HG02981 (cell line): Measurements from ENCODE around the gene LRMDA.

Source experiments
- ATAC-seq: cut with Tn5 transposase; IDR thresholded peaks from one replicate; pipeline ENCODE4 v1.9.1; 2021; ENCODE audit warnings: mild to moderate bottlenecking, moderate library complexity; ENCODE audit not compliant: unreplicated experiment

The LRMDA gene

DNA sequence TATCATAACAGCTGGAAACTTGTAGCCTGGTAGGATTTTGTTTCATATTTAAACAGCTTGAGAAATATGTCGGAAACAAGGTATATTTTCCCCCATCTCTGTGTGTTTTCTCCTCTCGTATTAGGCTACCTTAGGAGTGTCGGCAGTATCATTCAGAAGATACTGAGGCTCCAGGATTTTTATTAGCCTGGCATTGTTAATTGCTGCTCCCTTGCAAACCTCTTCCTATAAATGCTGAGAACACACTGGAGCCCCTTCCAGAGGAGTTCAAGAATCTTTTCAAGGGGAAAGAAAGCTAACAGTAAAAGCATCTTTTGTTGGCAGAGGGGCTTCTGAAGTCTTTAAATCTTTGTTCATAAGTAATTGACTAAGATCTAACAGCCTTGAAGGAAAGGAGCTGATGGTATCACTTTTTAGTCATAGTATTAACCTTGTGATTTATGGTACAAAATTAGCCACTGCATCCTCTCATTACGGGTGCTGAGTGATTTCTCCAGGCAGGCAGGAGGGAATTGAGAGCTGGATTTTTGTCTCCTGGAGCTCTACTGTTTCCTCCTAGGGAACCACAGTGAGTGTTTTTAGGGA lies 998.7 kb downstream of the LRMDA start:
- ATAC-seq = no peak

- no peak for ATAC-seq
These were observed 1000.9 kb downstream of the LRMDA start for GRCh38 chr10:76432016-76433012.

GRCh38 chr10:76433161-76434005 lies 1002.0 kb downstream of the LRMDA start:
- no peak for ATAC-seq

DNA sequence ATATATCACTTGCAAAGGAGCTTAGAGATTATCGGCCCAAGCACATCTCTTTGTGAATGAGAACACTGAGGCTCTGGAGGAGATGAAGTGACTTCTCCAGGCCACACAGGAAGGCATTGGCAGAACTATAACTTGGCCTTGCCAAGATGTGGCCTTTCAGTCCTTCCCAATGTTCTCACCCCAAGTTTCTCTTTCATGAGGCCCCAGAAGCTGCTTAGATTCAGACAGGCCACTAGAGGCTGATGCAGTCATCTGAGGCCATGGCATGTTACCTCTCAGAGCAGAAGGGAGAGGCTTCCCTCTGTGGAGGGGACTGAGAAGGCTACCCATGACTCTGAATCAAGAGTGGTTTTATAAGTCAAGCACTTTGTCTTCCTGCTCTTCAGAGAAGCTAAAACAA lies 1003.7 kb downstream of the LRMDA start:
- no peak for ATAC-seq

DNA sequence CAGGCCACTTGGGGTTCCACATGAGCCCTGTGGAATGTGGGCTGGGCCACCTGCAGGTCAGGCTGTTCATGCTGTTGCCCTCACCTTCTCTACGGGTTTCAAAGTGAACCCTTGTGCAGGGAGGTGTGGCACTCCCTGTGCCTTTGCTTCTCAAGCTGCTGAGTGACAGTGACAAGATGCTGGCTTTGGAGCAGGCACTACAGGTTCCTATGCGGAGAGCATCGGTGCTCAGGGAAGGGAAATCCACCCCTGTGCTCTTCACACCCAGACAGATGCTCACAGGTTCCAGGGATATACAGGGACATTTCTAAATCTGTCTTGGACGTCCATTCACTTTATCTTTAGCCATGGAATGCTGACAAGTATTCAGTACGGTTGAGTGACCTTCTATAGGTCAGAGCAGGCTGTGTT lies 1005.0 kb downstream of the LRMDA start:
- ATAC-seq = no peak

- no peak for ATAC-seq
These were observed 1005.6 kb downstream of the LRMDA start for GRCh38 chr10:76436981-76437380.

DNA sequence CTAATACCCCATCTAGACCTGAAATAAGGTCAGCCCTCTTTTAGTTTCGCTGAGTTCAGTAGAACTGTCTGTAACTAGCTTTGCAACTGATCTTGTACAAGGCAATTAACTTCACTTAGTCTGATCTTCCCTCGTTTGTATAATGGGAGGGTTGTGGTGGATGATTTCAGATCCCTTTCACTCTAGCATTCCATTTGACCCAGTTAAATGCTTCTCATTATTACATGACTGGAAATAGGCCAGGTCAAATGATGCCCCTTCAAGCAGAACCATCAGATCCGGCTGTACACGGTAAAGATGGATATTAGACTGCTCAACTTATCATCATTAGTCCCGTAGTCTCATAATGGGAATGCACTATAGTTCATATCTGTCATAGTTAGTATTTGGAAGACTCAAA lies 1009.0 kb downstream of the LRMDA start:
- ATAC-seq = no peak

- no peak for ATAC-seq
These were observed 1010.7 kb downstream of the LRMDA start for GRCh38 chr10:76442113-76442512.

GRCh38 chr10:76444034-76444800 lies 1012.8 kb downstream of the LRMDA start:
- ATAC-seq = no peak

- ATAC-seq = no peak
These were observed 1016.2 kb downstream of the LRMDA start for GRCh38 chr10:76447578-76447977.

- ATAC-seq = no peak
These were observed 1020.5 kb downstream of the LRMDA start for GRCh38 chr10:76451911-76452310.

DNA sequence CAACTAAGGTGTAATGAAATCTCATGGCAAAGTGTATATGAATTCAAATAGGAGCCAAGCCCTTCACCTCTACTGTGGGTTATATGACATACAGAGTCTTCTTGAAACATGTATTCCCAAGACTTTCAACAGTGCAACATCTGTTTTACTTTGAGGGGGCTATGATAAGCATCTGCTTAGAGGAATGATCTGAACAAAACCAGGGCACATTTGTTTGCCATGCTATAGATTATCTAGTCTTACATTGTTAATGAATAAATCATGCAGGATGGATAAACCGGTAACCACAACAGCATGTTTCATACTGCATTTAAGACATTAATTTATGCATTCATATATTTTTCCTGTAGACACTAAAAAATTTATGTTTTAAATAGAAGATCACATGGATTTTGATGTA lies 1021.9 kb downstream of the LRMDA start:
- ATAC-seq = no peak

- ATAC-seq = no peak
These were observed 1022.6 kb downstream of the LRMDA start for GRCh38 chr10:76453997-76454396.

GRCh38 chr10:76454506-76455140 lies 1023.2 kb downstream of the LRMDA start:
- ATAC-seq = no peak

DNA sequence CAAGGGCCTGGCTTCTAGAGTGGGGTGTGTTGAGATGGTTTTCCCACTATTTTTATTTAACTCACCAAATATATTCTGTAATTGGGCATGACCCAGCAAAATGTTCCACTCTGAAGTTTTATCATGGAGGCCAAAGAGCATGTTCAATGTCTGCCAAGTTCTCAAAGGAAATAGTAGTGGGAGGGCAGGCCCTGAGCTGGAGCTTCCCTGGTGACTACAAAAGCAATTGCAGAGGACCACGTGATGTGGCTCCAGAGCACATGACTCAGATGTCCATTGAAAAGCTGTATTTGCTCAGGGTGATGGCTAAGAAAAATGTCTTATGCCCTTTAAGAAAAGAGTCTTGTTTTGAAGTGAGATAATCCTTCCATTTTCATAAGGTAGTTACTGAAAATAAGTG lies 1024.8 kb downstream of the LRMDA start:
- ATAC-seq = no peak

- no peak for ATAC-seq
These were observed 1027.7 kb downstream of the LRMDA start for GRCh38 chr10:76459016-76459730.

DNA sequence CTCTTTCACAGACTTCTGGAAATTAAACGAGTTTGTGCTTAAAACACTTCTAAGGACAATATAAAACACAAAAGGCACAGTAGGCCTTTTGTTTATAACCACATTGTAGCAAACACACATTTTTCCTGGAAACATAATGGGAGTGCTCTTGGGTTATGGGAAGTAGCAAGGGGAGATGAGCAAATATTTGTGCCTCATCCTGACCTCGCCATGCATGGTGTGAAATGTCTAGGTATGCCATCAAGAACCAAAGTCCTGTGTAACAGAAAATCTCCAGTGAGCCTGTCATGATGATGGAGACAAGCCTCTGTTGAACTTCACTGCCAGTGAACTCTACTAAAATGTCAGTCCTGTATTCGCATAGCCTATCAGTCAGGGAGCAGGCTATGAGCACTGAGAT lies 1029.6 kb downstream of the LRMDA start:
- ATAC-seq = no peak

DNA sequence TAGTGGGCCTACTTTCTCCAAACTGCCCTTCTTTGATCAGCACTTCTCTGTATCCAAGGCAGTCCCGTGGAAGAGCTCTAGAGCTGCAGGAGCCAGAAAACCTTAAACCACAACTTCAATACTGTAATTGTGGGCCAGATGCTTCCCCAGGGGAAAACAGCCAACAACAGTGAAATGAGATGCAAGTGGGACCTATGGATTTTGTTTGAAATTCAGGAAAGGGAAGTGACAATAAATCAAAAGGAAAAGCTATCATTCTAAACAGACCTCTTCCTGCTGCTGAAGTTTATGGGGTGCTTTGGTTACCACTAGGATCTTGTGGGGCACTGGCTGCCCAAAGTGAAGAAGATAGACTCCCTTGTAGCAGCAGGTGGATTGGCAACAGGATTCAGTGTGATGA lies 1031.7 kb downstream of the LRMDA start:
- no peak for ATAC-seq

DNA sequence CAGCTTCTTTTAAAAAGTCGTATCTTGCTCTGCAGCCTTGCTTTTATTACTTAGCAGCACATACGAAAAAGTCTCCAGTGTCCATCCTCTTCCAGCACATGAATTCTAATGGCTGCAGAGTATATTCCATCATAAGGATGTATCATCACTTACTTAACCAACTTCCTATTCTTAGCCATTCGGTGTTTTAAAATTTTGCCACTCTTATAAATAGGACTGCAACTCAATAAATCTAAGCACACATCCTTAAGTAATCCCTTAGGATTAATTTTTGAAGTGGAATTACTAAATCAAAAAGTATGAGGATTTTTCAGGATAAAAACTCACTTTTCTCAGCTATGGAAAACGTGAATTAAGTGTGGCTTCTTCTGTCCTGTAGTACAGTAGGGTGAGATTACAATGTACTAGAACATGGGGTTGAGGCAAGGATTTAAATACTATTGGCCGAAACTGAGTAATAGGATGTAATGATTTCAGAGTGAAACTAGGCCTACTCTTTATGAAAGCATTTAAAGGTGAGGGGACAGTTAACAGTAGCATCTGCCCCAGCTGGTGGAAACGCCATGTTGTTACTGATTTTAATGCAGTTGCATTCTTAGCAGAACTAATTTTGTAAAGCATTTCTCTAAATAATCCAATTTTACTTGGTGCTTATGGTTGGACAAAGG lies 1035.5 kb downstream of the LRMDA start:
- no peak for ATAC-seq
